Measurements from ENCODE around the gene CYP4Z1.

DNA sequence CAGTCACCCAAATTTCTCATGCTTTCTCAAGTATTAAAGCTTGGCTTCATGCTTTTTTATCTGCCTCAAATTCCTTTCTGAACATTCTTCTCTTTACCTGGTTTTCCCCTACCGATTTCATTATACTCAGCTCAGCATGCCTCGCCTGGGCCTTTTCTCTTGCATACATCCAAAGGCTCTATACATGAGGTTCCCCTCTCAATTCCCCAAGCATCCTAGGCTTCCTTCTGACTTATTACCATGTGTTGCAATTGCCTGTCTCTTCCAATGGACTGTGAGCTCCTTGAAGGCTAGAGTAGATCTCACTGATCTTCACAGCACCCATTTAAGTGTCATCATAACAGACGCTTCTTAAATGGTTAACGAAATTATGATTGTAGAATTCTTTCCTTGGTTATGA is 46.1 kb downstream of the CYP4Z1 start:
- TF ChIP-seq, protein P1, sequence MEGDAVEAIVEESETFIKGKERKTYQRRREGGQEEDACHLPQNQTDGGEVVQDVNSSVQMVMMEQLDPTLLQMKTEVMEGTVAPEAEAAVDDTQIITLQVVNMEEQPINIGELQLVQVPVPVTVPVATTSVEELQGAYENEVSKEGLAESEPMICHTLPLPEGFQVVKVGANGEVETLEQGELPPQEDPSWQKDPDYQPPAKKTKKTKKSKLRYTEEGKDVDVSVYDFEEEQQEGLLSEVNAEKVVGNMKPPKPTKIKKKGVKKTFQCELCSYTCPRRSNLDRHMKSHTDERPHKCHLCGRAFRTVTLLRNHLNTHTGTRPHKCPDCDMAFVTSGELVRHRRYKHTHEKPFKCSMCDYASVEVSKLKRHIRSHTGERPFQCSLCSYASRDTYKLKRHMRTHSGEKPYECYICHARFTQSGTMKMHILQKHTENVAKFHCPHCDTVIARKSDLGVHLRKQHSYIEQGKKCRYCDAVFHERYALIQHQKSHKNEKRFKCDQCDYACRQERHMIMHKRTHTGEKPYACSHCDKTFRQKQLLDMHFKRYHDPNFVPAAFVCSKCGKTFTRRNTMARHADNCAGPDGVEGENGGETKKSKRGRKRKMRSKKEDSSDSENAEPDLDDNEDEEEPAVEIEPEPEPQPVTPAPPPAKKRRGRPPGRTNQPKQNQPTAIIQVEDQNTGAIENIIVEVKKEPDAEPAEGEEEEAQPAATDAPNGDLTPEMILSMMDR (IDR thresholded peaks at IDR 0.05; ENCODE audit: low read depth, low read length): no peak
- TF ChIP-seq EZH2phosphoT487 (IDR thresholded peaks at IDR 0.05; ENCODE audit: low read depth): no peak

All from OCI-LY3 (cell line).